ENCODE measurements around the gene SLC35B1.
"Not testable (repeated sequence)": the region's sequence is repeated elsewhere in the genome, so short reads cannot be mapped to it uniquely, and the experiment has no call there.

DNA sequence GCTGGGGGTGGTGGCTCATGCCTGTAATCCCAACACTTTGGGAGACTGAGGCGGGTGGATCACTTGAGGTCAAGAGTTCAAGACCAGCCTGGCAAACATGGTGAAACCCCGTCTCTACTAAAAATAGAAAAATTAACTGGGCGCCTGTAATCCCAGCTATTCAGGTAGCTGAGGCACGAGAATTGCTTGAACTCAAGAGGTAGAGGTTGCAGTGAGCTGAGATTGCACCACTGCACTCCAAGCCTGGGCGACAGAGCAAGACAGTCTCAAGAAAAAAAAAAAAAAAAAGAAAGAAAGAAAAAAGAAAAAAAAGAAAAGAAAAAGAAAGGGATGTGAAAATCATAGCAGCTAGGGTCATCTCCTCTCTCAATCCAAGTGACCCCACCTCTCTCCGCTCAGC is 16.8 kb upstream of the SLC35B1 start:
- not testable (repeated sequence) for TF ChIP-seq RAD21 (IDR thresholded peaks at IDR 0.05; ENCODE audit: low read length); SMC3 (IDR thresholded peaks at IDR 0.05; ENCODE audit: low read depth, low read length); MXI1 (IDR thresholded peaks at IDR 0.05; ENCODE audit: borderline replicate concordance, low read depth, low read length); POLR2A (IDR thresholded peaks at IDR 0.05; ENCODE audit: low read depth, low read length); NFE2L2 (IDR thresholded peaks at IDR 0.05; ENCODE audit: low read depth, low read length); RFX5 (IDR thresholded peaks at IDR 0.05; ENCODE audit: low read depth, low read length); FOS (IDR thresholded peaks at IDR 0.05; ENCODE audit: low read depth, low read length); BHLHE40 (IDR thresholded peaks at IDR 0.05; ENCODE audit: low read depth, low read length); RCOR1 (IDR thresholded peaks at IDR 0.05; ENCODE audit: insufficient replicate concordance, low read length); CHD1 (IDR thresholded peaks at IDR 0.05; ENCODE audit: low read depth, low read length)
- TF ChIP-seq, protein P1, sequence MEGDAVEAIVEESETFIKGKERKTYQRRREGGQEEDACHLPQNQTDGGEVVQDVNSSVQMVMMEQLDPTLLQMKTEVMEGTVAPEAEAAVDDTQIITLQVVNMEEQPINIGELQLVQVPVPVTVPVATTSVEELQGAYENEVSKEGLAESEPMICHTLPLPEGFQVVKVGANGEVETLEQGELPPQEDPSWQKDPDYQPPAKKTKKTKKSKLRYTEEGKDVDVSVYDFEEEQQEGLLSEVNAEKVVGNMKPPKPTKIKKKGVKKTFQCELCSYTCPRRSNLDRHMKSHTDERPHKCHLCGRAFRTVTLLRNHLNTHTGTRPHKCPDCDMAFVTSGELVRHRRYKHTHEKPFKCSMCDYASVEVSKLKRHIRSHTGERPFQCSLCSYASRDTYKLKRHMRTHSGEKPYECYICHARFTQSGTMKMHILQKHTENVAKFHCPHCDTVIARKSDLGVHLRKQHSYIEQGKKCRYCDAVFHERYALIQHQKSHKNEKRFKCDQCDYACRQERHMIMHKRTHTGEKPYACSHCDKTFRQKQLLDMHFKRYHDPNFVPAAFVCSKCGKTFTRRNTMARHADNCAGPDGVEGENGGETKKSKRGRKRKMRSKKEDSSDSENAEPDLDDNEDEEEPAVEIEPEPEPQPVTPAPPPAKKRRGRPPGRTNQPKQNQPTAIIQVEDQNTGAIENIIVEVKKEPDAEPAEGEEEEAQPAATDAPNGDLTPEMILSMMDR (conservative IDR thresholded peaks at IDR 0.05; ENCODE audit: low read depth, low read length) = not testable (repeated sequence)
- TF ChIP-seq, protein P2, sequence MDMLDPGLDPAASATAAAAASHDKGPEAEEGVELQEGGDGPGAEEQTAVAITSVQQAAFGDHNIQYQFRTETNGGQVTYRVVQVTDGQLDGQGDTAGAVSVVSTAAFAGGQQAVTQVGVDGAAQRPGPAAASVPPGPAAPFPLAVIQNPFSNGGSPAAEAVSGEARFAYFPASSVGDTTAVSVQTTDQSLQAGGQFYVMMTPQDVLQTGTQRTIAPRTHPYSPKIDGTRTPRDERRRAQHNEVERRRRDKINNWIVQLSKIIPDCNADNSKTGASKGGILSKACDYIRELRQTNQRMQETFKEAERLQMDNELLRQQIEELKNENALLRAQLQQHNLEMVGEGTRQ (IDR thresholded peaks at IDR 0.05; ENCODE audit: low read depth, low read length) = not testable (repeated sequence)
